Measurements from ENCODE around the gene C1QTNF7. TPM values are rescaled to one million over a fixed set of nuclear protein-coding genes. Genes with fewer than 3 reads are reported as not detected.

C1QTNF7 gene
- total RNA-seq, 1 experiment from 2014 or later = 0.21 TPM

DNA sequence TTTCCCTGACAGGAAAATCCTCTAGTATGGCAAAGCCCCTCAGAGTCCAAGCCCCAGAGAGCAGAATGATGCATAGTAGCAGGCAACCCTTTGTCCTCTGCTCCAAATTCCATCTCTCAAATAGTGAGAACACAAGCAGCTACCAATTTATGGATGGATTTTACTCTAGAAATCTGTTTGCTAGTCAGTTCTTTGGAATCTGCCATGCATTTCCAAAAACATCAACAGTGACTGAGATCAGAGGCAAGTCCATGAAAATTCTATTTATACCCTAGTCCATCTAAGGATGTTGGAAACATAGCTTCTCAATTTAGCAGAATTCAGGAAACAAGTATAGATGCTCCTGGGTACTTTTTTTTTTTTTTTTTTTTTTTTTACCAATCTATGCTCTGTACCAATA lies 31.9 kb downstream of the C1QTNF7 start:
- Histone ChIP-seq H3K9me3 (ENCODE audit: low read depth, low read length, poor library complexity, severe bottlenecking) (no peaks in the 10 kb centered on the region), H3K27me3 (replicated peaks; ENCODE audit: insufficient read depth, low read depth, low read length, poor library complexity) (no peaks in the 10 kb centered on the region), H3K36me3 (ENCODE audit: insufficient read depth, low read length, poor library complexity, severe bottlenecking) (no peaks in the 10 kb centered on the region), H3K4me3 (ENCODE audit: low read depth, low read length, poor library complexity, severe bottlenecking) (no peak overlapping the region), H3K4me1 (ENCODE audit: insufficient read depth, low read length, poor library complexity, severe bottlenecking) (peaks cover 32% of the 10 kb centered on the region), H3K27ac (ENCODE audit: low read depth, low read length, poor library complexity, severe bottlenecking) (no peak overlapping the region)
- no TSS peak for BruUV-seq (replicated peaks)
- no peak for DNase-seq (ENCODE audit: low spot score)
- intact Hi-C loops (cut with micrococcal nuclease; ENCODE audit: unreplicated experiment) = loop anchor here (5.0 to 10.0 kb wide), 4 partner anchors 57 to 1805 kb away; no protein-coding TSS in a partner anchor
- ChIA-PET POLR2A (ENCODE audit: low non-redundant PET) (no interaction called here), CTCF (interaction anchor here (0.7 kb wide), 3 partner anchors 20 to 167 kb away, joined by 5 to 6 read pairs (median 5); no protein-coding TSS in a partner anchor)
- TF ChIP-seq, protein P1, sequence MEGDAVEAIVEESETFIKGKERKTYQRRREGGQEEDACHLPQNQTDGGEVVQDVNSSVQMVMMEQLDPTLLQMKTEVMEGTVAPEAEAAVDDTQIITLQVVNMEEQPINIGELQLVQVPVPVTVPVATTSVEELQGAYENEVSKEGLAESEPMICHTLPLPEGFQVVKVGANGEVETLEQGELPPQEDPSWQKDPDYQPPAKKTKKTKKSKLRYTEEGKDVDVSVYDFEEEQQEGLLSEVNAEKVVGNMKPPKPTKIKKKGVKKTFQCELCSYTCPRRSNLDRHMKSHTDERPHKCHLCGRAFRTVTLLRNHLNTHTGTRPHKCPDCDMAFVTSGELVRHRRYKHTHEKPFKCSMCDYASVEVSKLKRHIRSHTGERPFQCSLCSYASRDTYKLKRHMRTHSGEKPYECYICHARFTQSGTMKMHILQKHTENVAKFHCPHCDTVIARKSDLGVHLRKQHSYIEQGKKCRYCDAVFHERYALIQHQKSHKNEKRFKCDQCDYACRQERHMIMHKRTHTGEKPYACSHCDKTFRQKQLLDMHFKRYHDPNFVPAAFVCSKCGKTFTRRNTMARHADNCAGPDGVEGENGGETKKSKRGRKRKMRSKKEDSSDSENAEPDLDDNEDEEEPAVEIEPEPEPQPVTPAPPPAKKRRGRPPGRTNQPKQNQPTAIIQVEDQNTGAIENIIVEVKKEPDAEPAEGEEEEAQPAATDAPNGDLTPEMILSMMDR (conservative IDR thresholded peaks at IDR 0.05; ENCODE audit: low read depth, low read length) = no peak
- TF ChIP-seq EZH2 (IDR thresholded peaks at IDR 0.05; ENCODE audit: borderline replicate concordance, low read depth, low read length, poor library complexity, severe bottlenecking) = no peak

DNA sequence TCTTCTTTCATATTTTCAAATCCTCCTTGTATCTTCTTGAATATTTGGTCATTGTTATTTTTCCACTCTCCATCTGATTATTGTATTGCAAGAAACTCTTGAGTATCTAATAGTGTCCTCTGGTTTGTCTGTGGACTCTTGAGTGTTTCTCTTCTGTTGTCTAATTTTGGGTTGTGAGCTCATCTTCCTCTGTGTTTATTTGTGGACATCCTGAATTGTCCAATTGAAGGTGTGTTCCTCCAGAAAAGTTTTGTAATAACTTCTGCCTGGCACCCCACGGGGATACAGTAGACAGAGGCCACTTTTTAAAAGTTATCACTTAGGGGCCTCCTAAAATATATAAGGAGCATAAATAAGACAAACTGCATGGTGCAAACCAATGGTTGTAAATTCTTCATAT lies 38.8 kb downstream of the C1QTNF7 start:
- no peak overlapping the region for H3K27ac ChIP-seq (ENCODE audit: low read depth, low read length, poor library complexity, severe bottlenecking)
- no peaks in the 10 kb centered on the region for H3K9me3 ChIP-seq (ENCODE audit: low read depth, low read length, poor library complexity, severe bottlenecking)
- H3K4me3 ChIP-seq (ENCODE audit: low read depth, low read length, poor library complexity, severe bottlenecking) = no peak overlapping the region
- no peaks in the 10 kb centered on the region for H3K27me3 ChIP-seq (replicated peaks; ENCODE audit: insufficient read depth, low read depth, low read length, poor library complexity)
- intact Hi-C loops (cut with micrococcal nuclease; ENCODE audit: unreplicated experiment) = no loop called here
- no peak for DNase-seq (ENCODE audit: low spot score)
- H3K4me1 ChIP-seq (ENCODE audit: insufficient read depth, low read length, poor library complexity, severe bottlenecking) = no peaks in the 10 kb centered on the region
- TF ChIP-seq, protein P1 (conservative IDR thresholded peaks at IDR 0.05; ENCODE audit: low read depth, low read length) = no peak
- TF ChIP-seq EZH2 (IDR thresholded peaks at IDR 0.05; ENCODE audit: borderline replicate concordance, low read depth, low read length, poor library complexity, severe bottlenecking) = no peak
- ChIA-PET POLR2A (ENCODE audit: low non-redundant PET) (no interaction called here), CTCF (no interaction called here)
- H3K36me3 ChIP-seq (ENCODE audit: insufficient read depth, low read length, poor library complexity, severe bottlenecking) = no peaks in the 10 kb centered on the region
- BruUV-seq (replicated peaks) = no TSS peak

GRCh38 chr4:15469402-15470127 lies 41.7 kb downstream of the C1QTNF7 start, which contains the start of gene CC2D2A:
TSS of gene CC2D2A (plus strand) at chr4:15469882. CDS start at chr4:15475933, 6,051 bp downstream.
- no TSS peak for BruUV-seq (replicated peaks)
- POLR2A ChIA-PET (ENCODE audit: low non-redundant PET) = interaction anchor here (0.6 kb wide), 1 partner anchor 1709 kb away, joined by 4 read pairs; no protein-coding TSS in a partner anchor
- H3K27ac ChIP-seq (ENCODE audit: low read depth, low read length, poor library complexity, severe bottlenecking) = no peak within 1 kb of the TSS

More at GRCh38 chr4:15469402-15470127, 41.7 kb downstream of the C1QTNF7 start, which contains the start of gene CC2D2A:
- no peak for TF ChIP-seq EZH2 (IDR thresholded peaks at IDR 0.05; ENCODE audit: borderline replicate concordance, low read depth, low read length, poor library complexity, severe bottlenecking)
- TF ChIP-seq, protein P1 (conservative IDR thresholded peaks at IDR 0.05; ENCODE audit: low read depth, low read length) = no peak
- Histone ChIP-seq H3K27me3 (replicated peaks; ENCODE audit: insufficient read depth, low read depth, low read length, poor library complexity) (no peaks in the 10 kb centered on the region), H3K4me3 (ENCODE audit: low read depth, low read length, poor library complexity, severe bottlenecking) (no peak within 1 kb of the TSS), H3K9me3 (ENCODE audit: low read depth, low read length, poor library complexity, severe bottlenecking) (no peaks in the 10 kb centered on the region), H3K4me1 (ENCODE audit: insufficient read depth, low read length, poor library complexity, severe bottlenecking) (no peaks in the 10 kb centered on the region), H3K36me3 (ENCODE audit: insufficient read depth, low read length, poor library complexity, severe bottlenecking) (no peaks in the 10 kb centered on the region)
- CTCF ChIA-PET = no interaction called here
- intact Hi-C loops (cut with micrococcal nuclease; ENCODE audit: unreplicated experiment) = loop anchor here (10.0 kb wide), 2 partner anchors 735 to 795 kb away; no protein-coding TSS in a partner anchor
- DNase-seq (ENCODE audit: low spot score) = no peak

Data from A673 (cell line).